KOPT-K1 (cell line): ENCODE measurements around the gene APOLD1.
"Not testable (repeated sequence)": the region's sequence is repeated elsewhere in the genome, so short reads cannot be mapped to it uniquely, and the experiment has no call there.

Experiments
- H3K27ac ChIP-seq: fragments of 200-600 bp; sonication (generic); 2 replicates; pipeline ENCODE4 v1.5.1; 2016; ENCODE audit warnings: antibody characterized with exemption, mild to moderate bottlenecking, low read depth, low read length; ENCODE audit not compliant: poor library complexity, severe bottlenecking
- H3K36me3 ChIP-seq: fragments of 200-600 bp; sonication (generic); 2 replicates; pipeline ENCODE4 v1.5.1; 2017; ENCODE audit warnings: antibody characterized with exemption, mild to moderate bottlenecking, low read length, moderate library complexity; ENCODE audit not compliant: insufficient read depth
- H3K9me3 ChIP-seq: fragments of 200-600 bp; sonication (generic); 2 replicates; pipeline ENCODE4 v1.5.1; 2017; ENCODE audit warnings: antibody characterized with exemption, low read length, mild to moderate bottlenecking; ENCODE audit not compliant: insufficient read depth, poor library complexity, severe bottlenecking

The APOLD1 gene

GRCh38 chr12:12837025-12837812 lies 51.8 kb downstream of the APOLD1 start:
- Histone ChIP-seq H3K27ac (no peak overlapping the region), H3K36me3 (peaks cover 34% of the 10 kb centered on the region), H3K9me3 (no peaks in the 10 kb centered on the region)

- peaks cover 28% of the 10 kb centered on the region for H3K36me3 ChIP-seq
- no peak overlapping the region for H3K27ac ChIP-seq
- H3K9me3 ChIP-seq, result no peaks in the 10 kb centered on the region
Measured at GRCh38 chr12:12837813-12838153, 52.3 kb downstream of the APOLD1 start.

GRCh38 chr12:12839003-12839395 lies 53.5 kb downstream of the APOLD1 start:
- no peaks in the 10 kb centered on the region for H3K9me3 ChIP-seq
- H3K36me3 ChIP-seq, result peaks cover 16% of the 10 kb centered on the region; the same call in 1 of the 2 replicates
- no peak overlapping the region for H3K27ac ChIP-seq

- peaks cover 12% of the 10 kb centered on the region; the same call in 1 of the 2 replicates for H3K36me3 ChIP-seq
- not testable (repeated sequence) for H3K9me3 ChIP-seq, H3K27ac ChIP-seq
Measured at GRCh38 chr12:12839439-12839838, 54.0 kb downstream of the APOLD1 start.

- H3K36me3 ChIP-seq, result peaks cover 9% of the 10 kb centered on the region; the same call in 1 of the 2 replicates
Measured at GRCh38 chr12:12839873-12840579, 54.6 kb downstream of the APOLD1 start.

GRCh38 chr12:12840580-12840899 lies 55.1 kb downstream of the APOLD1 start:
- Histone ChIP-seq H3K9me3 (no peaks in the 10 kb centered on the region), H3K27ac (no peak overlapping the region), H3K36me3 (peaks cover 3% of the 10 kb centered on the region; the same call in 1 of the 2 replicates)

More at GRCh38 chr12:12839873-12840579, 54.6 kb downstream of the APOLD1 start:
- H3K27ac ChIP-seq, result no peak overlapping the region
- H3K9me3 ChIP-seq, result no peaks in the 10 kb centered on the region
